HG03460 (cell line): ENCODE measurements around the gene MCM8.

ENCODE experiments used
- ATAC-seq: cut with Tn5 transposase; IDR thresholded peaks from one replicate; pipeline ENCODE4 v1.9.1; 2021; ENCODE audit not compliant: unreplicated experiment

MCM8 gene

DNA sequence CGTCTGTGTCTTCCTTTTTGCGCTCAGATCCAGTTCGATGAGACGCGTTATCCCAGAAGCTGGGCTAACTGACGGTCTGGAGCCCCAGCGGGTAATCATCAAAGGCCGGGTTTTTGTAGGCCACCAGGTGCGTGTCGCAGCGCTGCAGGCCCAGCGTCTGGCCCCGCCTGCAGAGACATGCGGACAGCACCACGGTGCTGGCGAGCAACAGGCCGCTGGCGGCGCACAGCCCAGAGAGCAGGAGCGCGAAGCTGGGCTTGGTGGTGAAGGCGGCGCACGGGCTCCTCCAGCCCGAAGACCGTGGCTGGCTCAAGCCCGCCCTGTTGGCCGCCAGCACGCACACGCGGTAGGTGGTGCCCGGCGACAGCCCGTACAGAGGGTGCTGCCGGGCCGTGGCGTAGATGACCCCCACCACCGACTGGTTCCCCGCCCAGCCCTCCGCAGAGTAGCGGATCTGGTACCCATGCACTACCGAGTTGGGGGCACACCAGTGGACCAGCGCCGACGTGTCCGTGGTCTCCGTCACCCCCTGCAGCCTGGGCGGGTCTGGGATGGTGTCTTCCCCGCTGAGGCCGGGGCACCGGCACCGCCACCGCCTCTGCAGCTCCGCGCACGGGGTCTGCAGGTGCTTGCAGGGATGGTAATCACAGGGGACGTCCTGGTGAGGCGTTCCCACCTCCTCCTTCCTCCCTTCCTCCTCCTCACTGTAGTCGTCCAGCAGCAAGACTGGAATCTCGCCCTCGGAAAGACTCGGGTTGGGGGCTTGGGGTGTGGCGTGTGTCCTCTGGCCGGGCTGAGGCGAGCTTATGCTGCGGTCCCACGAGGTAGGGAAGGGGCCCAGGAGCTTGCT lies 90.7 kb downstream of the MCM8 start:
- no peak for ATAC-seq

DNA sequence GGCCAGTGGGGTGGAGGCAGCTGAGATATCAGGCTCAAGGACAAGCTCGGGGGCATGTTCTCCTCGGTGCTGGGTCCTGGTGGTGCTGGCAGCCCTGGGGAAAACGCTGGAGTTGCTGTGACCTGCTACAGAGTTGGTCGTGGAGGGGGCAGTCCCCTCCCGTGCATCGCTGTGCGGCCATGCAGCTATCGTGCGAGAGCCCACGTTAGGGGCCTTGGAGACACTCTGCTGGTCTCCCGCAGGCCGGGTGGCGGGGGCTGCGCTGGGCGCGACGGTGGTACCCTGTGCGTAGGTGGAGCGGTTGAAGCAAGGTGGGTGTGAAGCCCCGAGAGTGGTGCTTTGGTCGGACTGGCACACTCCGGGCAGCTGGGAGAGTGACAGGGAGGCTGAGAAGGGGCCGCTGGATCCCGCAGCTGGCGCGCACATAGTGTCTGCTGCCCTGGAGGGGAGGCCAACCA lies 91.4 kb downstream of the MCM8 start:
- no peak for ATAC-seq

DNA sequence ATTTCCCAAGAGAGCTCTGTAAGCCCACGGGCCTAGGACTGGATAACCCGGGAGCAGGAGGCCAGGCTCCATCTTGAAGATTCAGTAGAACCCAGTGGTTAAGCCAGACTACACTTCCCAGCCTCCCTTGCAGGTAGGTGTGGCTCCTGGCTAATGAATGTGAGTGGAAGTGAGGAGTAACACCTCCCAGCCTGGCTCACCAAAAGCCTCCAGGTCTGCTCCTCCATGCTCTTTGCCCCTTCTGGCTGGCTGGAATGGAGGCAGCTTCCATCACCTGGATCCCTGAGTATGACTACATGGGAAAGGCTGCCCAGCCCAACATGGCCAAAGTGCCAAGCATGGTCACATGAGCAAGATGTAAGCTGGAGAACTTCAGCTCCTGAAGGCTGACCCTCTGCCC lies 93.7 kb downstream of the MCM8 start:
- ATAC-seq: no peak

DNA sequence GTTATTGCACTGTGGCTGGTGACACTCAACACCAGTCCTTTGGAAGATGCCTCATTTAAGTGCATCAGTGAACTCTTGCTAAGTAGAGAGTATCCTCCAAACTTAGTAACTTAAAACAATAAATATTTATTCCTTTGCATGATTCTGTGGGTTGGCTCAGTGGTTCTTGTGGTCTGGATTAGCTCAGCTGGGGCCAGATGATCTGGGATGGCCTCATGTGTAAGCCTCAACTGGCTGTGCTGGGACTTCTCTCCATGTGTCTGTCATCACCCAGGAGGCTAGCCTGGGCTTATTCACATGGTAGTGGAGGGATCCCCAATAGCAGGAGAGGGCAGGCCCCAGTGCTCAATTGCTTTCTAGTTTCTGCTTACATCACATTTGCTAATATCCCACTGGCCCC lies 95.1 kb downstream of the MCM8 start:
- no peak for ATAC-seq

DNA sequence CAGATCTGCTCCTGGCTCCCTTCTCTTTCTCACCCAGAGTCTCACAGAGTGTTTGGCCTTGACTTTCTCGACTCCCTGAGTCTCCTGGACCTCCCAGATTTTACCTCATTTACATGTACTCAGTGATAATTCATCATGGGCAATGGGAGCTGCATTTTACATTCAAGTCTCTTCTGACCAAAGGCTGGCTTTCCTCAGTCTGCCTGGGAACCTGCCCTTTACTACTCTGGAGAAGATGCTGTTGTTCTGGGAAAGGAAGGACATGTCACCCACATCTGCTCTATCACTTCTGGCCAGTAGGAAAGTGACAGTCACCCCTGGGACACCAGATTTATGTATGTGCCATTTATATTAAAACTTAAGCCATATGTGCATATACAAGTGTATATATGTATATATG lies 96.0 kb downstream of the MCM8 start:
- no peak for ATAC-seq

DNA sequence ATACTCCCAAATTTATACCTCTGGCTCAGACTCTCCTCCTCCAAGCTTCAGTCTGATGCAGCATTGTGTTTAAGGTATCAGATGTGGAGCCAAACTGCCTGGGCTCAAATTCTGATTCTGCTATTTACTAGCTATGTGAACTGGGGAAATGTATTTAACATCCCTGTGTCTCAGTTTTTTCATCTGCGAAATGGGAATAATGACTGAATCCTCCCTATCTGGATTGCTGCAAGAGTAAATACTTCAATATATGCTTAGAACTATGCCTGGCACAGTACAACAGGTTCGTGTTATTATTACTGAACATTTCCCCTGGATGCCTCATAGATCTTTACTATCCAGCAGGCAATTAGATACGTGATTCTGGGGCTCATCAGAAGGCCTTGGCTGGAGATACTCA lies 97.9 kb downstream of the MCM8 start:
- no peak for ATAC-seq
